ENCODE measurements around the gene CFP.

DNA sequence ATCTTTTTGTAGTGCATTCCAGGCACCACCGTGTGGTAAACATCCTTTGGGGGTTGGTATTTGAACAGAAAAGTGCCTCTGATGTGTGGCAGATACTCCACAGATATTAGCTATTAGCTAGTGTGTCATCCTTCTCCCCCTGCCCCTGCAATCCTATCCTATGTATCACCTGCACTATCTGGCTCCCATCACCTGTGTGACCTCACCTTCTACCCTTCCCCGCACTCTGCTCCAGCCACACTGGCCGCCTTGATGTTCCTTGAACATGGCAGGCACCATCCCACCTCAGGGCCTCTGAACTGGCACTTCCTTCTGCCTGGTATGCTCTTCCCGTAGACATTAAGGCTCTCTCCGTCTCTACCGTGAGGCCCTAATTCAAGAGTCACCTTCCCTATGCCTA, 16.9 kb upstream of the CFP start:
- TF ChIP-seq POLR2AphosphoS5 (IDR thresholded peaks at IDR 0.05) = no peak
- TF ChIP-seq POLR2A (IDR thresholded peaks at IDR 0.05) = no peak
- TF ChIP-seq CTCF (IDR thresholded peaks at IDR 0.05) = no peak
